PFSK-1 (cell line): ENCODE data around the gene COL11A2.

Source experiments
- FOXP2 ChIP-seq: optimal IDR thresholded peaks from 2 replicates; pipeline ENCODE3; 2011; ENCODE audit warnings: borderline replicate concordance, control low read depth, inconsistent platforms; ENCODE audit not compliant: insufficient read depth; ENCODE audit errors: extremely low read length, extremely low read depth
- POLR2AphosphoS5 ChIP-seq: IDR thresholded peaks from 2 replicates; pipeline ENCODE4 v1.6.1; 2012; ENCODE audit warnings: low read depth, mild to moderate bottlenecking, control low read depth, low read length, moderate library complexity
- REST ChIP-seq, 2 experiments: IDR thresholded peaks; 2 replicates each; pipeline versions ENCODE4 v1.6.1 to v1.8.0; 2011 to 2012; ENCODE audit warnings: low read depth in 2 of 2, low read length in 2 of 2, control low read depth in 1 of 2, inconsistent platforms in 1 of 2, mild to moderate bottlenecking in 1 of 2, moderate library complexity in 1 of 2; ENCODE audit not compliant: insufficient read depth in 1 of 2
- SIN3A ChIP-seq: IDR thresholded peaks from 2 replicates; pipeline ENCODE4 v1.6.1; 2012; ENCODE audit warnings: mild to moderate bottlenecking, low read length, moderate library complexity, borderline replicate concordance; ENCODE audit not compliant: insufficient read depth
- TAF1 ChIP-seq: IDR thresholded peaks from 2 replicates; pipeline ENCODE4 v1.6.1; 2012; ENCODE audit warnings: low read length, control low read depth, borderline replicate concordance; ENCODE audit not compliant: insufficient read depth

COL11A2 gene

GRCh38 chr6:33193619-33194018 lies 1.4 kb upstream of the COL11A2 start:
- TF ChIP-seq FOXP2: no peak
- no peak for TF ChIP-seq TAF1
- no peak for TF ChIP-seq REST (IDR thresholded peaks at IDR 0.05; ENCODE audit: insufficient read depth in 1 of 2, low read depth in 2 of 2, low read length in 2 of 2)
- TF ChIP-seq POLR2AphosphoS5: no peak

- TF ChIP-seq SIN3A: no peak
- TF ChIP-seq POLR2AphosphoS5: no peak
Observed at GRCh38 chr6:33192671-33193602, 670 bp upstream of the COL11A2 start.

GRCh38 chr6:33191383-33192104 lies 723 bp downstream of the COL11A2 start:
- TF ChIP-seq FOXP2 (no peak), SIN3A (no peak), POLR2AphosphoS5 (no peak), TAF1 (no peak), REST (IDR thresholded peaks at IDR 0.05; ENCODE audit: insufficient read depth in 1 of 2, low read depth in 2 of 2, low read length in 2 of 2) (no peak)

- no peak for TF ChIP-seq REST (IDR thresholded peaks at IDR 0.05; ENCODE audit: insufficient read depth in 1 of 2, low read depth in 2 of 2, low read length in 2 of 2)
- no peak for TF ChIP-seq POLR2AphosphoS5
- TF ChIP-seq FOXP2: no peak
- no peak for TF ChIP-seq TAF1
- TF ChIP-seq SIN3A: no peak
Observed at GRCh38 chr6:33190504-33191107, 1.7 kb downstream of the COL11A2 start.

GRCh38 chr6:33189625-33190448 lies 2.4 kb downstream of the COL11A2 start:
- TF ChIP-seq REST (IDR thresholded peaks at IDR 0.05; ENCODE audit: insufficient read depth in 1 of 2, low read depth in 2 of 2, low read length in 2 of 2) (no peak), FOXP2 (no peak), POLR2AphosphoS5 (no peak), TAF1 (no peak), SIN3A (no peak)
